ENCODE results near the gene CYP27B1.

- TF ChIP-seq TAF1 (IDR thresholded peaks at IDR 0.05; ENCODE audit: control insufficient read depth, extremely low read depth, insufficient read depth, low read length, severe bottlenecking) (no peak), MAFK (IDR thresholded peaks at IDR 0.05; ENCODE audit: low read length) (no peak), ZNF253 (CRISPR knock-in tag; conservative IDR thresholded peaks at IDR 0.05) (no peak), POLR2A (conservative IDR thresholded peaks at IDR 0.05) (no peak)
Measured at GRCh38 chr12:57771236-57771872, 4.5 kb upstream of the CYP27B1 start.
